Loucy (cell line): ENCODE results near the gene ADPRM.

Source experiments
- H2AFZ ChIP-seq: fragments of 200-600 bp; sonication (generic); 2 replicates; pipeline ENCODE4 v1.6.0; 2016; ENCODE audit warnings: antibody characterized with exemption, mild to moderate bottlenecking, low read length, moderate library complexity
- H3F3A ChIP-seq: fragments of 200-600 bp; 2 replicates; pipeline ENCODE4 v1.6.0; 2016; ENCODE audit warnings: antibody characterized with exemption, low read depth, mild to moderate bottlenecking
- H3K27me3 ChIP-seq: fragments of 200-600 bp; sonication (generic); 2 replicates; pipeline ENCODE4 v1.6.1; 2014; ENCODE audit warnings: low read length, mild to moderate bottlenecking; ENCODE audit not compliant: insufficient read depth, poor library complexity, severe bottlenecking
- H3K36me3 ChIP-seq: fragments of 200-600 bp; sonication (generic); 2 replicates; pipeline ENCODE4 v1.6.1; 2016; ENCODE audit warnings: low read length; ENCODE audit not compliant: insufficient read depth
- H3K4me1 ChIP-seq: fragments of 200-600 bp; sonication (generic); 2 replicates; pipeline ENCODE4 v1.5.1; 2014; ENCODE audit warnings: low read length, mild to moderate bottlenecking; ENCODE audit not compliant: insufficient read depth, poor library complexity, severe bottlenecking
- H3K4me2 ChIP-seq: fragments of 200-600 bp; sonication (generic); 2 replicates; pipeline ENCODE4 v1.6.0; 2014; ENCODE audit warnings: antibody characterized with exemption, low read length, low read depth, mild to moderate bottlenecking; ENCODE audit not compliant: poor library complexity, severe bottlenecking
- H3K4me3 ChIP-seq: fragments of 200-600 bp; sonication (generic); 2 replicates; pipeline ENCODE4 v1.5.1; 2014; ENCODE audit warnings: low read length, mild to moderate bottlenecking, mixed read lengths; ENCODE audit not compliant: poor library complexity, severe bottlenecking
- H3K79me2 ChIP-seq: fragments of 200-600 bp; sonication (generic); 2 replicates; pipeline ENCODE4 v1.6.1; 2014; ENCODE audit warnings: low read length; ENCODE audit not compliant: insufficient read depth
- H3K9ac ChIP-seq: fragments of 200-600 bp; sonication (generic); 2 replicates; pipeline ENCODE4 v1.6.0; 2014; ENCODE audit warnings: mild to moderate bottlenecking, low read depth, low read length, moderate library complexity; ENCODE audit not compliant: poor library complexity, severe bottlenecking
- H3K9me2 ChIP-seq: fragments of 200-600 bp; sonication (generic); replicated peaks from 2 replicates; pipeline ENCODE4 v1.6.1; 2016; ENCODE audit warnings: low read depth, low read length, mixed read lengths
- H3K9me3 ChIP-seq: fragments of 200-600 bp; sonication (generic); 2 replicates; pipeline ENCODE4 v1.6.1; 2014; ENCODE audit warnings: mild to moderate bottlenecking, antibody characterized with exemption, low read length, low read depth; ENCODE audit not compliant: insufficient read depth
- H4K20me1 ChIP-seq: fragments of 200-600 bp; sonication (generic); 2 replicates; pipeline ENCODE4 v1.6.0; 2014; ENCODE audit warnings: antibody characterized with exemption, low read length, mild to moderate bottlenecking; ENCODE audit not compliant: insufficient read depth, poor library complexity, severe bottlenecking
- CTCF ChIP-seq: fragments of 200-600 bp; sonication (generic); conservative IDR thresholded peaks from 2 replicates; pipeline ENCODE4 v1.5.1; 2014; ENCODE audit warnings: mild to moderate bottlenecking, antibody characterized with exemption, low read length
- EZH2phosphoT487 ChIP-seq: fragments of 200-600 bp; IDR thresholded peaks from 2 replicates; pipeline ENCODE4 v1.6.1; 2018; ENCODE audit warnings: antibody characterized with exemption, mild to moderate bottlenecking, moderate library complexity, borderline replicate concordance

ADPRM gene

GRCh38 chr17:10698096-10698818 lies 863 bp downstream of the ADPRM start:
- peak overlapping the region; percentile 57; the same call in 1 of the 2 replicates for H2AFZ ChIP-seq
- peak overlapping the region; percentile 91 for H3K4me2 ChIP-seq
- H3K9ac ChIP-seq = peak overlapping the region; percentile 88
- H3K4me1 ChIP-seq = peaks cover 63% of the 10 kb centered on the region
- H3K9me3 ChIP-seq = no peaks in the 10 kb centered on the region
- peak overlapping the region; percentile 84 for H3K4me3 ChIP-seq
- peaks cover 79% of the 10 kb centered on the region for H3K79me2 ChIP-seq
- TF ChIP-seq EZH2phosphoT487 (no peak), CTCF (no peak)
- H4K20me1 ChIP-seq = peaks cover 27% of the 10 kb centered on the region
- 0 out of 2 replicates have a peak, but pooled peaks cover 3% of the 10 kb centered on the region for H3F3A ChIP-seq
- H3K27me3 ChIP-seq = no peaks in the 10 kb centered on the region
- peaks cover 9% of the 10 kb centered on the region; the same call in 1 of the 2 replicates for H3K36me3 ChIP-seq
- no peaks in the 10 kb centered on the region for H3K9me2 ChIP-seq

GRCh38 chr17:10699856-10700255 lies 2.5 kb downstream of the ADPRM start:
- Histone ChIP-seq H3K36me3 (peaks cover under 1% of the 10 kb centered on the region; the same call in 1 of the 2 replicates), H3K79me2 (peaks cover 79% of the 10 kb centered on the region), H2AFZ (no peak overlapping the region), H3K4me2 (peak overlapping the region; percentile 91), H3K27me3 (no peaks in the 10 kb centered on the region), H3K4me3 (peak overlapping the region; percentile 84), H3F3A (0 out of 2 replicates have a peak, but pooled peaks cover 3% of the 10 kb centered on the region), H4K20me1 (peaks cover 17% of the 10 kb centered on the region), H3K9me2 (no peaks in the 10 kb centered on the region), H3K4me1 (peaks cover 55% of the 10 kb centered on the region), H3K9ac (peak overlapping the region; percentile 61), H3K9me3 (no peaks in the 10 kb centered on the region)
- TF ChIP-seq CTCF (no peak), EZH2phosphoT487 (no peak)

- TF ChIP-seq EZH2phosphoT487 (no peak), CTCF (no peak)
- no peaks in the 10 kb centered on the region for H3K27me3 ChIP-seq
Measured at GRCh38 chr17:10702574-10702973, 5.2 kb downstream of the ADPRM start.

More at GRCh38 chr17:10702574-10702973, 5.2 kb downstream of the ADPRM start:
- Histone ChIP-seq H4K20me1 (no peaks in the 10 kb centered on the region), H3K4me1 (peaks cover 47% of the 10 kb centered on the region), H3K4me2 (peak overlapping the region; percentile 64), H3K36me3 (peaks cover 18% of the 10 kb centered on the region; the same call in 1 of the 2 replicates), H3K9me2 (no peaks in the 10 kb centered on the region), H3K79me2 (peaks cover 61% of the 10 kb centered on the region), H3K9me3 (no peaks in the 10 kb centered on the region), H3K4me3 (peak overlapping the region; percentile 53), H3K9ac (peak overlapping the region; percentile 44), H3F3A (0 out of 2 replicates have a peak, but pooled peaks cover 3% of the 10 kb centered on the region), H2AFZ (no peak overlapping the region)
